HG02943 (cell line): Measurements from ENCODE around the gene TAP2.
"Not testable (repeated sequence)": the region's sequence is repeated elsewhere in the genome, so short reads cannot be mapped to it uniquely, and the experiment has no call there.

Experiments
- ATAC-seq: cut with Tn5 transposase; IDR thresholded peaks from one replicate; pipeline ENCODE4 v1.9.1; 2021; ENCODE audit warnings: mild to moderate bottlenecking, low read depth, moderate library complexity; ENCODE audit not compliant: unreplicated experiment

TAP2 gene

DNA sequence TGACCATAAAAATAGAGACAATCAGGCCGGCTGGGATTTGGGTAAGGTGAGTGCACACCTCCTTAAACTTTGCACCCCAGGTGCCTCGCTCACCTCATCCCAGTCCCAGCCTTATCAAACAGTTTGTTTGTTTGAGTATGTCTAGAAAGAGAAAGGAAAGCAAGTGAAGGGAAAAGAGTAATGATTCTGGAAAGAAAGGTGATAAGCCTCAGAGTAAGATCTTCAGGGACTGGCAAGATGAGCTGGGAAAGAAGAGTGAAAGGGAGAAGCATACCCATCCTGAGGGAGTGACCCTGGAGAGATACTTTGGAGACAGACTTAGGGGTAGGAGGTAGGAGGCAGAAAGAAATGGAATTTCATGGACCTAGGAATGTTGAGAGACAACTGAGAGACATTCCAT, 1.7 kb downstream of the TAP2 start:
- ATAC-seq = no peak

DNA sequence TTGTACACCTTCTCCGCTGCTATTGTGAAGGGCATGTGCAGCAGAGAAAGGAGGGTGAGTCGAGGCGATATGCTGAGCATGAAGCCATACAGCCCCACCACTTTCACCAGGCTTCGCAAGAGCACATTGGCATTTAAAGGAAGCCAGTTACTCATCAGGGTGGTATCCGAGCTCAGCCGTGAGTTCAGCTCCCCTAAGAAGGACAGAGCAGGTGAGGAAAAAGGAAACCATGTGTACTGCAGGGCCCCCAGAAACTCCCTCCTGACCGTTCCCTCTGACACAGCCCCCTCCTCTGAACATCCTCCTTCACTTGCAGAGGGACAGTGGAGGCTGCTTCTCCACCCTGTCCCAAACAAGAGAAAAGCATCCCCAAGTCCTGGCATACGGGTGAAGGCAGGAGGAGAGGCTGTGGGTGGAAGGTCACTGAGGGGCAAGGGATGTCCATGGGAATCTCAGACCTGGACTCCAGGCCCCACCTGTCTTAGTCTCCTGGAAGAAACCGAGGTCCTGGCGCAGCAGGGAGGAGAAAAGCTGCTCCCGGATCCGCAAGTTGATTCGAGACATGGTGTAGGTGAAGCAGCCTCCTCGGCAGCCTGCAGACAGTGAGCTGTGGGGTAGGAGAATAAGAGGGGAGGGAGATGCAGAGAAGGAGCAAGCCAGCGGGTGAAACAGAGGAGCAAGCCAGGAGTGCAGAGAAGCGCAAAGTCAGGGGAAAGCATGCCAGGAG, 3.2 kb downstream of the TAP2 start:
- ATAC-seq = no peak

DNA sequence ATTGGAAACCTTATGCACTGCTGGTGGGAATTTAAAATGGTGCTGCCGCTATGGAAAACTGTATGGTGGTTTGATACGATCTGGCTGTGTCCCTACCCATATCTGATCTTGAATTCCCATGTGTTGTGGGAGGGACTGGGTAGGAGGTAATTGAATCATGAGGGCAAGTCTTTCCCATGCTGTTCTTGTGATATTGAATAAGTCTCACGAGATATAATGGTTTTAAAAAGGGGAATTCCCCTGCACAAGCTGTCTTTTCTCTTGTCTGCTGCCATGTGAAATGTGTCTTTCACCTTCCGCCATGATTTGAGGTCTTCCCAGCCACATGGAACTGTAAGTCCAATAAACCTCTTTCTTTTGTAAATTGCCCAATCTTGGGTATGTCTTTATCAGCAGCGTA, 4.9 kb downstream of the TAP2 start:
- no peak for ATAC-seq

DNA sequence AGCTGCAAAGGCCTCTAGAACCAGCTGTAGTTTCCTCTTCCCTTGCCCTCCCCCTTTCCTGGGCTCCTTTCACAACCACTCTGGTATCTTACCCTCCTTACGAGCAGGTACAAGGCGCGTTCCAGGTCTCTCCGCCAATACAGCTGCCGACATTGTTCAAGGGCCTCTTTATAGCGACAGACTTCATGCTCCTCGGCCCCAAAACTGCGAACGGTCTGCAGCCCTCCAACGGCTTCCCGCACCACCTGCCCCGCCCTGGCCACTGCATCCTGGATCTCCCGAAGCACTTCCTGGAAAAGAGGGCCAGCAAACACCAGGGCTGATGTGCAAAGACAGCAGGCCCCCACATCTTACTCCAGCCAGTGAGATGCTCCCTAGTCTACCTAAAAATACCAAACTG, 6.0 kb downstream of the TAP2 start:
- no peak for ATAC-seq

DNA sequence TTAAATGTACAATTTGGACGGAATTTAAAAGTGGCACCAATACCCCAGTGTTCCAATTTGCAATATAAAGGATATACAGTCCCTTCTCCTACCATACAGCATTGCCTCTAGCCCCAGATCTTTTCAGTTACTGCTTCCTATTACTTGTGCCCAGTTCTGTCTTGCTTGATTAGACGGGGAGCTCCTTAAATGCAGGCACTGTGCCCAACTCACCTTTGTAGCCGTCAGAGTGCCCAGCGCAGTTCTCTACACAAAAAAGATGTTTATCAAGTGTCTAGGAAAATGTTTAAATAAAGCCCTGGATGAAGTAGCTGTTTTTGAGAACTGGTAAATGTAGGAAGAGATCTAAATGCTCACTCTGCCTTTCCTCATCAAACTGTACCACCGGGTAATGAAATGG, 7.6 kb downstream of the TAP2 start:
- ATAC-seq = no peak

DNA sequence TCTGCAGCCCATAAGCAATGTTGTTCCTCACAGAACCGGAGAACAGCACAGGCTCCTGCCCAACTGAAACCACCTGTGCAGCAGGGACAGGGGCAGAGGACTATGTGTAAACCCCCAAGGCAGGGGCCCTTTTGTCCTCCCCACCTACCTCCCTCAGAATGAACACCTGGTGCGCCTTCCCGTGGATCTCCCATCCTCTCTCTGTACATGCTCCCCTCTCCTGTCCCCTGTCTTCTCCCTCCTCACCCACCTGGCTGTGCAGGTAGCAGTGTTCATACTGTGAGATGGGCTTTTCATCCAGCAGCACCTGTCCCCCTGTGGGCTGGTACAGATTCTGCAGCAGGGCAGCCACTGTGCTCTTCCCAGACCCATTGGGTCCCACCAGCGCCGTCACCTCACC, 8.5 kb downstream of the TAP2 start:
- no peak for ATAC-seq

DNA sequence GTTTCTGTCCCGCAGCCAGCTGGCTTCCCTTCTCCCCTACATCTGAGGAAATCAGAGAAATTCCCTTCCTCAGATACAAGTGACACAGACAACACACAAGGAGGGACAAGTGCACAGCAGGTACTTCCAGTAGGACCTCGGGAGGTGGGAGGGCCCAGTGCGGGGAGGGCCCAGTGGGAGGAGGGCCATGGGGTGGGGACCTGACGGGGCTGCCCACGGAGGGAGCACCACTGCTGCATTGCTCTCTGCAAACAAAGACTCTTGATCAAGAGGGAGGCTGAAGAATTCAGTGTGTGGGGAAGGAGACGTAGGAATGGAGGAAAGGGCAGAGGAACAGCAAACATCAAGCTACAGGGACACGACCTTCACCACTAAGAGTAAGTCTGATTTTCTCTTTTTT, 9.0 kb downstream of the TAP2 start:
- ATAC-seq = no peak

DNA sequence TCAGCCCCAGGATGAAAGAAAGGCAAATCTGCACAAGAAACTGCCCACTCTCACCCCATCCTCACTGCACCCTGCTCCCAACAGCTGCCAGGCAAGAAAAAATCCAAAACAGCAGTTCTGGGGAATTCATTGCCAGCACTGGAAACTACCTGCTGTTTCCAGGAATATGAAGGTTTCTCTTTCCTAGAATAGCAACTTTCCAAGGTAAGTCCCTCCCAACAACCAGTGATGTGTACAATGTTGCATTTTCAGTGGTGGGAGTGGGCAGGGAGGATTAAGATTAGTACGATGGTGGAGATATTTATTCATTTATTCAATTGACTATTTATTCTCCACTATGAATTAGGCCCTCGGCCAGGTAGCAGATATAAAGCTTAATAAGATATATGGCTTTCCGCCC, 11.5 kb downstream of the TAP2 start:
- no peak for ATAC-seq

DNA sequence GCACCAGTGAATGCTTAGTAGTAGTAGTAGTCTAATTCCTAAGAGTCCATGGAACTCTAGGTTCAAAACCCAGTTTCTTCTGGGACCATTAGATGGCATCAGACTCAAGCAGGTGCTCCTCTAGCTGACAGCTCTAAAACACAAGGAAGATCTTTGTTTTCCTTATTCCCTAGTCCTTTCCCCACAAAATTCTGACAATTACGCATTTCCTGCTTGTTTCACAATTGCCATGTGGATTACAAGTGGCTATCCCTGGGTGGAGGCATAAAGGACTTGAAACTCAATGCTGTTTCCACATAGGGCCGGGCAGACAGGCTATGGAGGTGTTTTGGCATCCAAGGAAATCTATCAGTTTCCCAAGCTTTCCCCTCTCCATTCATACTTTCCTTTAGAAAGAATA, 12.6 kb downstream of the TAP2 start:
- no peak for ATAC-seq

DNA sequence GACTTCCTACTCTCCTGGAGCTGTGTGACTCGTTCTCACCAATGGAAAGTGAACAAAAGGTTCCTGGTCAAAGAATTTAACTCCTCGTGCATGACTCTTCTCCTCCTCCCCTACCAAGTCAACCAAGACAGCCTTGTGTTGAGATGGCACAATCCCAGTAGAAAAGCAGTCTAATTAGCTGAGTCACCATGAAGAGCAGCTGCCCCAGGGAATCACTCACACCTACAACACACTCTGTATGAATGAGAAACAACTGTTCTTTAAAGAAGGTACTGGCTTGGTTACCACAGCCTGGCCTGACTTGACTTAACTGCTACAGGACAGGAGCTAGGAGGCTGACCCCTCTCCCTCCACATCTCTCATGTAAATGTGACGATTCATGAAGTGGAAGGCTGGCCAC, 18.8 kb downstream of the TAP2 start:
- ATAC-seq = no peak

DNA sequence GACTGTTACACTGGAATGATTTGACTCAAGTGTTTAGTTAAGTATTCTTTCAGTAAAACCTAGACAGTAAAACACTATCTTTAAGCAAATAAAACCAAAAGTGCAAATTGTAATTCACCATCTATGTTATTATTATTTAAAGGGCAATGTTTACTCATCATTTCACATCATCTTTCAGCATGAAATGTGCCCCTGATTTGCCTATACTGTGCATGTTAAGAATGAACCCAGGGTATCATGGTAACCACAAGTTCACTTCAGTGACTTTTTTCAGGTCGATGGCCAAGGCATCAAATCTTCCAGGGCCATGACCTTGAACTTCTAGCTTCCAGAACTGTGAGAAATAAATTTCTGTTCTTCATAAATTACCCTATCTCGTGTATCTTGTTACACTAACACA, 19.7 kb downstream of the TAP2 start:
- ATAC-seq = no peak

DNA sequence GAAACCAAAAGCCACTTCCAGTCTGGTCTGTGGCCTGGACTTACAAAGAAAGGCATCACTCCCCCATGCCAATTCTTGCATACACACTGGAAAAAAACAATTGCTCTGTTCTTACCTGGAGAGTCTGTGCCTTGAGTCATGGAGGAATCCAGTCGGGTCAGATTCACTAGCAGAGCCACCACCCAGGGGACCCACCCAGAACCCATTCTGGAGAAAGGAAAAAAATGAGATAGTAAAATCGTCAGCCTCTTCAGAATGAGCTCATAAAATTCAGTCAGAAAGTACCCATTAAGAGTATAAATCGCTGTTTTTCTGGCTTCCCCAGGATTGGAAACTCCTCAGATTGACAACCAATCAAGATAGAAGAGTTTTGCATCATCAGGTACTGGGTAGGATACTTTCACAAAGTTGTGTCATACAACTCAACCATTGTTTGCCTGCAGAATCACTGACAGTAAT, 21.8 kb downstream of the TAP2 start, which contains the start of gene HLA-DOB:
Gene HLA-DOB (minus strand): TSS at position 257 of the 459 bp plus-strand sequence. CDS start 51 bp downstream, at position 206.
- no peak for ATAC-seq

DNA sequence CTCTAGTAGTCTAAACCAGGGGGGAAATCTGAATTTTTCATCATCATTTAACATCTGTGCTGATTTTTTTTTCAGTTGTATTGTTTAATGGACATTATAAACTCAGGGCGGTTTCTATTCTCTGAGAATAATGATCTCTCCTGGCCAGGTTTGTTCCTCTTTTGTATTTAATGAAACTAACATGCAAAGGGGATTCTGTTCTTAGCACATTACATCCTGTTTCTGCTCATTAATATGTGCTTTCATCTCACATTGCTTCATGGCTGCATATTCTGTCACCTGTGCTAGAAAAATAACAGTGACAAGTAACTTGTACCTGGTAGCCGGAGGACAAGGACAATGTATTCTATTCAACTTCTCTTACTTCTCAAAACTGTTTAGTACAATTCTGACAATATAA, 22.5 kb downstream of the TAP2 start:
- no peak for ATAC-seq

DNA sequence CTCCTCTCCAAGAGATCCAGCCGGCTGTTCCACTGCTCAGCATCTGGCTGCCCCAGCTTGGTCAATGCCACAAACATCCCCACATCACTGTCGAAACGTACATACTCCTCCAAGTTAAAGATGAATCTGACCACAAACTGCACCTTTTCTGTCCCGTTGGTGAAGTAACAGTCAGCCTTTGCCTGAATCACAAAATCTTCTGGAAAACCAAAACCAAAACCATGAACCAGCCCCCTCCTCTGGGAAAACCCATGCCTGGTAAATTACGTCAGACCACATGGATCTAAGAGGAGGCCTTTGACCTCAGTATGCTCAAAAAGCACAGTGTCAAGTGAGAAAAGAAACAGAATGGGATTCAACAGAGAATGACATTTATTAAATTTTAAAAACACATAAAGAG, 23.4 kb downstream of the TAP2 start:
- no peak for ATAC-seq

DNA sequence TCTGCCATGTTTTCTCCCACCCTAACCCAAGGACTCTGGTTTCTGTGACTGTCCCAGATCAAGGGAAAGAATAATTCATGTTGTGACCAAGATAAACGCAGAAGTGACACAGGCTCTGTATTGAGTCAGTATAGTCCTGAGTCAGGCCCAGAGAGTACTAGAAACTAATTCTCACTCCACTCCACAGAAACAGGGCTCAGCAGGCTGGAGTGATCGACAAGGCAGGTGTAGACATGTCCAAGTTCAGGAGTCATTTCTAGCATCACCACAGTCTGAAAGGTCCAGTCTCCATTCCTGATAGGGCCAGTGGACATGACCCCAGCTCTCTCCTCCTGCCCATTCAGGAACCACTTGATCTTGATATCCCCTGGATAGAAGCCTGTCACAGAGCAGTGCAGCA, 24.4 kb downstream of the TAP2 start:
- ATAC-seq = no peak

DNA sequence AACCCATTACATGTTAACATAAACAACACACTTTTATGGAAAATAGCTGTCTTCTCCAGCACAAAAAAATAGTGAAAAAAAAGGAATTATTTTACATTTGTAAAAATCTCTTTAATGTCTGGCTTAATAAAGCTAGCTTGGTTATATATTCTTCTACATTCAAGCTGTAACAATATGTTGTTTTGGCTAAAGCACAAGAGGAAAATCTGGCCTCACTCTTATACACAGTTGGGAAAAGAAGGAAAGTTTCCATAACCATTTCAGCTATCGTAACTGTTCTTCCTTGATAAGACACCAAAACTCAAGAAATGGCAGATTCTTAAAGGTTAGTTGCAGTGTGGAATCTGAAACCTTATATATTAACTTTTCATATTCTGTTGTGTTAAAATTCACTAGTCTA, 29.4 kb downstream of the TAP2 start:
- no peak for ATAC-seq

DNA sequence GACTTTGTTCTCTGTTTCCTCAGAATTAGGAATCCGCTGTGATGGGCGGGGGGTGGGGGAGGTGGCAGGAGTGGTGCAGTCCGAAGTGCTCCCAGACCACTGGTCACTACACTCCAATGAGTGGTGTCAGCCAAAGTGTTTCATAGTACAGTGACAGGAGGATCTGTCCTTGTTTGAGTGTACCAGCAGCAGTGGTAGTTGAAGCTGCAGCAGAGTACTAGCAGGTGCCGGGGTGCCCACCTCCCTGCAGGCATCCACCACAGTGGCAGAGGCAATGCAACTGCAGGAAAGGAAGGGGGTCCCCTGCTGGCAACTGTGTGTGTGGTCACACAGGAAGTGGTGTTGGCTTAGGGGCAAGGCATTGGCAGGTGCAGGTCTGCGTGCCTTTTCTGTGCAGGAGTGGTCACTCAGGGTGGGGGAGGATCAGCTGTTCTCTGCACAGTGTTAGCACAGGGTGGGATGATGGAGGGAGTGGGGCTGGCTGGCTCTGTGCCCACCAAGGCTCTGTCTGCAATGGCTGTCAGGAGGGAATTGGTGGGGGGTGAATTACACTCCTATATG, 31.4 kb downstream of the TAP2 start:
- no peak for ATAC-seq

DNA sequence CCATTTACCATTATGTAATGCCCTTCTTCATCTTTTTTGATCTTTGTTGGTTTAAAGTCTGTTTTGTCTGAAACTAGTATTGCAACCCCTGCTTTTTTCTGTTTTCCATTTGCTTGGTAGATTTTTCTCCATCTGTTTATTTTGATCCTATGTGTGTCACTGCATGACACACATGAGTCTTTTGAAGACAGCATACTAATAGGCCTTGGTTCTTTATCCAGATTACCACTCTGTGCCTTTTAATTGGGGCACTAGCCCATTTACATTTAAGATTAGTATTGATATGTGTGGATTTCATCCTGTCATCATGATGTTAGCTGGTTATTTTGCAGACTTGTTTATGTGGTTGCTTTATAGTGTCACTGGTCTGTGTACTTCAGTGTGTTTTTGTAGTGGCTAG, 33.1 kb downstream of the TAP2 start:
- not testable (repeated sequence) for ATAC-seq

DNA sequence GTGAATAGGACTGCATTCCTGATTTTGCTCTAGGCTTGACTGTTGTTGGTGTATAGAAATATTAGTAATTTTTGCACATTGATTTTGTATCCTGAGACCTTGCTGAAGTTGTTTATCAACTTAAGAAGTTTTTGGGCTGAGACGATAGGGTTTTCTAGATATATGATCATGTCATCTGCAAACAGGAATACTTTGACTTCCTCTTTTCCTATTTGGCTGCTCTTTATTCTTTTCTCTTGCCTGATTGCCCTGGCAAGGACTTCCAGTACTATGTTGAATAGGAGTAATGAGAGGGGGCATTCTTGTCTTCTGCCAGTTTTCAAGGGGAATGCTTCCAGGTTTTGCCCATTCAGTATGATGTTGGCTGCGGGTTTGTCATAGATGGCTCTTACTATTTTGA, 35.1 kb downstream of the TAP2 start:
- ATAC-seq = no peak

DNA sequence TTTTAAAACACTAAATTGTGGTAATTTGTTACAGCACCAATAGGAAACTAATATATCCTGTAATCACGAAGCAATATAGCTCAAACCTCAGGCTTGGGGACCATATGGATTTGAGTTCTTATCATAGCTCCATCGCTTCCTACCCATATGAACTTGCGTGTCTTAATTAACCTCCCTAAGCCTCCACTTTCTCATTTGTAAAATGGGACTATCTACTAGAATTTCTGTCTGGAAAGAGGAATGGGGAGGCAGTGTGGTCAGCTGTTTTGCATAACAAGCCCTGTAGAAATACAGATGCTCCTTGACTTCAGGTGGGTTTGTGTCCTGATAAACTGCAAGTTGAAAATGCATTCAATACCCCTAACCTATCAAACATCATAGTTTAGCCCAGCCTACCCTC, 38.8 kb downstream of the TAP2 start:
- ATAC-seq = no peak

DNA sequence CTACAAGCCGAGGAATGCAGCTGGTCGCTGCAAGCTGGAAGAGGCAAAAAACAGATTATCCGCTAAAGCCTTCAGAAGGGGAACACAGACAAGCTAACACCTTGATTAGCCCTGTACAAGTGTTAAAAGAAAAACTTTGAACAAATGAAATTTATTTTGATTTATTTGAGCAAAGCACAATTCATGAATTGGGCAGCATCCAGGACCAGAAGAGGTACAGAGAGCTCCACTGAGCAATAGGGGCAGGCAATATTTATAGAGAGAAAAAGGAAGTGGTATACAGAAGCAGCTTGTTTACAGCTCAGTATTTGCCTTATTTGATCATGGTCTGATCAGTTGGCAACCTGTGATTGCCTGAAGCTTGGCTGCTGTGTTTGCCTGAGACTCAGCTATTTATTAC, 39.4 kb downstream of the TAP2 start:
- ATAC-seq = no peak
